Measurements from ENCODE around the gene PGM2L1.

PGM2L1 gene

DNA sequence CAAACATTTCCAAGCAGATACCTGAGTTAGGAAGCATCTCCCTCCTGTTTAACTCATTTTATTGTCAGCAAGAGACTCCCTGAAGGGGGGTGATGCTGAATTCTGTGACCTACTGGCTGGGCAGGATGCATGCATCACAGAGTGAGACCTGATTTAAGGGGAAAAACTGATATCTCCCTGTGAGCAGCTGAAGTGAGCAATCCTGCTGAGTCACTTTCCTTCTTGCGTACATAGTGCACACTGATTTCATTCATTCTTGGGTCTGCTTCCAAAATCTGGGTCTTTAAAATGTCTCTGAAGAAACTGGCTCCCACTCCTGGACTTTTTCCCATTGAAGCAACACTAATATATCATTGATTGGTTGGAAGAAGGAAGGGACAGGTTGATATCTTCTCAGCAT is 110.1 kb downstream of the PGM2L1 start:
- DNase-seq, result no peak

DNA sequence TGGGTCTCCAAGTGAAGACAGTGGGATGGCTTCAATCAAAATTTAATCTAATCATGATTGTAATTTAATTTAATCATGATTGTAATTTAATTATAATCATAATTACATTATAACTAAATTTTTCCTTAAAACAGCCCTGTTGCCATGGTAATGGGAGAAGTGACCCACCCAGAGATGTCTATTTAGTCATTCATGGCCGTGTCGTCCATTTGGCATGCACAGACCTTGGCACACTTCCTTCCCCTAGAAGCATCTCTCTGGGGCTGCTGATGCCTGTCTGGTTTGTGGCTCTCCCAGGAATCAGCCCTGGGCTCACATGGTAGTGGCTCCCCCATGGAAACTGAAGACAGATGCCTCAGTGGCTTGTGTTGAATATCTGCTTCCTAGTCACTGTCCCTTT is 113.8 kb downstream of the PGM2L1 start:
- no peak for DNase-seq

DNA sequence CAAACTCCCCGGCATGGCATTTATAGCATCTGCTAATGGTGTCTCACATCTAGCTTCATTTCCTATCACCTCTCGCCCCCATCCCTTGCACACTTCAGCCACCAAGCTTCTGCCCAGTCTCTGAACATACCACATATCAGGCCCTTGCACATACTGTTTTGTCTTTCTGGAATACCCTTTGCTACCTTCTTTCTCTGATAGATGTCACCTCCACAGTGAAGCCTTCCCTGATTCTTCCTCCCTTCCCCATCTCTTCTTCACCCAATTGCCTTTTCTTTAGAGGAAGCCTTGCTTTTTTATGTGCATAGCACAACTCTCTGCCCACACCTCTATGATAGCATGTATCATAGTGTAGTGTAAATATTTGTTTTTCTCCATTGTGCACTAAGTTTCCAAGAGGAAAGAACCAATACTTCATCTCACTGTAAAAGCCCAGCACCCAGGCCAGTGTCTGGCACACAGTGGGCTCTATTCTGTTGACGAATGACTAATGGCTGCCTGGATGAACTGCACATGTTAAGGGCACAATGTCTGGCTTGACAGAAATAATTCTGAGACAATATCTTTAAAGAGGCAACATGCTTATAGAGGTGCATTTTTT is 114.6 kb downstream of the PGM2L1 start:
- no peak for DNase-seq

DNA sequence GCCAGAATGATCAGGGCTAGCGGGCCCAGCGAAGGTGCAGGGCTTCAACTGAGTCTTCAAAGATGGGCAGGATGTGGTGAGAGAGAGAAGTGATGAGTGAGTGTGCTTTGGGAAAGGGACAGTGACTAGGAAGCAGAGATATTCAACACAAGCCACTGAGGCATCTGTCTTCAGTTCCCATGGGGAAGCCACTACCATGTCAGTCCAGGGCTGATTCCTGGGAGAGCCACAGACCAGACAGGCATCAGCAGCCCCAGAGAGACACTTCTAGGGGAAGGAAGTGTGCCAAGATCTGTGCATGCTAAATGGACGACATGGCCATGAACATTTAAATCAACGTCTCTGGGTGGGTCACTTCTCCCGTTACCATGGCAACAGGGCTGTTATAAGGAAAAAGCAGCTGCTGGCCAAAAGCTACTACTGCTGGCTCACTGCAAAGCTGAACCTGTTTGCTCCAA is 115.3 kb downstream of the PGM2L1 start:
- DNase-seq, result no peak

DNA sequence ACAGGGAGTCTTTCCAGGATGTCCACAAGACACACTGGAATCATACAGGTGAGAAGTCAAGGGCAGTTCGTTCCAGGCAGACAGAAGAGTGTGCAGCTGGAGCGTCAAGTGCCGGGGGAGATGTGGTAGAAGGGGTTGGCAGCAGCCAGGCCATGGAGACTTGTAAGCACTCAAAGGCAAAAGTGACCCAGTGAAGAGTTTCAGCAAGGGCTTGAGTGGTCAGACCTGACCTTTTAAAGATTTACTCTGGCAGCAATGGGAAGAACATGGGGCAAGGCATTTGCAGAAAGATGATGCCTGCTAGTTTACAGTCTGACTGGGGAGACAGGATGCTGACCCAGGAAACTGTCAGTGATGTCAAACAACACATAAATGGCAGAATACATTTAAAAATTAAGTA is 115.8 kb downstream of the PGM2L1 start:
- no peak for DNase-seq

DNA sequence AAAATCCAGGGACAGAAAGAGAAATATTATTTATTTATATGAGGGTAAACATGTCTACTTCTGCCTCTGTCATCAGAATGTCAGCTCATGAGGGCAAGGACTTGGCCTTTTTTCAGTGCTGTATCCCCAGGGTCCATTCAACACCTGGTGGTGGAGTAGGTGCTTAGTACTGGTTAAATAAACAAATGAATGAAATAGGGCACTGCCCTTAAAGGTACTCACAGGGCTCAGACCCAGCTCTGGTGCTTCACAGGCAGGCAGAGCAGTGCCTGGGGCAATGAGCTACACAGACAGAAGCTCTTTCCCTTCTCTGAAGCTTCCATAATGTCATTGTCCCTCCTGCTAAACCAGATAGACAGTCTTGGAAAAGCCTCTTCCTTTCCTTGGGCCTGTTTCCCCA is 117.7 kb downstream of the PGM2L1 start:
- no peak for DNase-seq

All from activated CD8-positive, alpha-beta memory T cell treated with anti-CD3 and anti-CD28 coated beads, Interleukin-2, amount 50 U/mL, for 48 hours (primary cell).